ENCODE data around the gene ZNF282. TPM values are rescaled to one million over a fixed set of nuclear protein-coding genes. Genes with fewer than 3 reads are reported as not detected.

ZNF282 gene
- total and polyA plus RNA-seq, 9 of the 15 experiments (the other 6 are each of a cell fraction or from before 2014, with no cell fraction given), result 0.76 to 58.6 (median 17.4) TPM

- WGBS (ENCODE audit: insufficient coverage, low coverage, missing lambda C conversion rate), result 85% methylated on average over 10 of the region's 10 CpGs
- intact Hi-C loops (cut with micrococcal nuclease), result no loop called here
Observed at GRCh38 chr7:149218469-149219420, 23.4 kb downstream of the ZNF282 start.

More at GRCh38 chr7:149218469-149219420, 23.4 kb downstream of the ZNF282 start:
- no peaks in the 10 kb centered on the region for H3K27me3 ChIP-seq (ENCODE audit: control insufficient read depth in 2 of 2, insufficient read depth in 2 of 2, low read length in 2 of 2)
- peaks cover 91% of the 10 kb centered on the region for H3K36me3 ChIP-seq (ENCODE audit: control insufficient read depth, insufficient read depth, low read length)
- H3K4me3 ChIP-seq, result no peak overlapping the region
- H3K79me2 ChIP-seq (ENCODE audit: control insufficient read depth, insufficient read depth, low read length), result no peaks in the 10 kb centered on the region
- 0 out of 2 replicates have a peak, but pooled peaks cover 2% of the 10 kb centered on the region for H3K9me3 ChIP-seq (replicated peaks; ENCODE audit: control insufficient read depth, insufficient read depth, low read depth, low read length)
- no peak overlapping the region for H3K27ac ChIP-seq (ENCODE audit: extremely low read depth, low read depth, low read length)
- in situ Hi-C loops (cut with MboI), result no loop called here
- no peak overlapping the region for H2AFZ ChIP-seq (ENCODE audit: low read depth, low read length)
- H4K20me1 ChIP-seq (replicated peaks; ENCODE audit: control insufficient read depth, insufficient read depth, low read length), result no peaks in the 10 kb centered on the region
- POLR2A ChIA-PET, result interaction anchor here (0.6 to 1.3 kb wide), 3 partner anchors 9 to 217 kb away, joined by 4 to 6 read pairs (median 4); no protein-coding TSS in a partner anchor
- H3K4me2 ChIP-seq (ENCODE audit: insufficient read depth, low read length), result no peak overlapping the region
- TF ChIP-seq POLR2G (IDR thresholded peaks at IDR 0.05; ENCODE audit: low read depth, low read length) (no peak), TSC22D4 (tag; IDR thresholded peaks at IDR 0.05) (no peak), GATAD2B (IDR thresholded peaks at IDR 0.05; ENCODE audit: borderline replicate concordance) (no peak), ZNF41 (CRISPR knock-in tag; conservative IDR thresholded peaks at IDR 0.05) (no peak), ZNF764 (CRISPR knock-in tag; IDR thresholded peaks at IDR 0.05; ENCODE audit: low read depth) (no peak)
- TF ChIP-seq, protein P1, sequence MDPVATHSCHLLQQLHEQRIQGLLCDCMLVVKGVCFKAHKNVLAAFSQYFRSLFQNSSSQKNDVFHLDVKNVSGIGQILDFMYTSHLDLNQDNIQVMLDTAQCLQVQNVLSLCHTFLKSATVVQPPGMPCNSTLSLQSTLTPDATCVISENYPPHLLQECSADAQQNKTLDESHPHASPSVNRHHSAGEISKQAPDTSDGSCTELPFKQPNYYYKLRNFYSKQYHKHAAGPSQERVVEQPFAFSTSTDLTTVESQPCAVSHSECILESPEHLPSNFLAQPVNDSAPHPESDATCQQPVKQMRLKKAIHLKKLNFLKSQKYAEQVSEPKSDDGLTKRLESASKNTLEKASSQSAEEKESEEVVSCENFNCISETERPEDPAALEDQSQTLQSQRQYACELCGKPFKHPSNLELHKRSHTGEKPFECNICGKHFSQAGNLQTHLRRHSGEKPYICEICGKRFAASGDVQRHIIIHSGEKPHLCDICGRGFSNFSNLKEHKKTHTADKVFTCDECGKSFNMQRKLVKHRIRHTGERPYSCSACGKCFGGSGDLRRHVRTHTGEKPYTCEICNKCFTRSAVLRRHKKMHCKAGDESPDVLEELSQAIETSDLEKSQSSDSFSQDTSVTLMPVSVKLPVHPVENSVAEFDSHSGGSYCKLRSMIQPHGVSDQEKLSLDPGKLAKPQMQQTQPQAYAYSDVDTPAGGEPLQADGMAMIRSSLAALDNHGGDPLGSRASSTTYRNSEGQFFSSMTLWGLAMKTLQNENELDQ (CRISPR knock-in tag; IDR thresholded peaks at IDR 0.05; ENCODE audit: borderline replicate concordance), result no peak
- no peaks in the 10 kb centered on the region for H3K9me1 ChIP-seq (ENCODE audit: control insufficient read depth, insufficient read depth, low read length)
- peaks cover 0 to 12% of the 10 kb centered on the region in 2 experiments; a peak in 2 of 5 replicates for H3K4me1 ChIP-seq (replicated peaks in 1 of 2; ENCODE audit: control insufficient read depth in 2 of 2, insufficient read depth in 2 of 2, low read length in 2 of 2)
- no TSS peak for BruUV-seq (replicated peaks)
- ATAC-seq, result no peak
- no peak for DNase-seq (ENCODE audit: extremely low read depth in 1 of 4, low spot score in 3 of 4)
- no peak overlapping the region for H3K9ac ChIP-seq (ENCODE audit: insufficient read depth in 1 of 2, low read depth in 2 of 2, low read length in 2 of 2)
- FAIRE-seq, result no peak
- CTCF ChIA-PET (ENCODE audit: low intra/inter-chr PET ratio), result no interaction called here
